ENCODE results near the gene ARL15.

ARL15 gene

GRCh38 chr5:54309276-54309675 is 1.1 kb downstream of the ARL15 start:
- peak overlapping the region; percentile 82 for H3K9ac ChIP-seq (ENCODE audit: low read depth, low read length, poor library complexity, severe bottlenecking)
- H4K20me1 ChIP-seq (ENCODE audit: insufficient read depth, low read length, poor library complexity, severe bottlenecking): peaks cover 11% of the 10 kb centered on the region
- peak overlapping the region; percentile 86; the same call in 1 of the 2 replicates for H2AFZ ChIP-seq (ENCODE audit: low read length)
- no peaks in the 10 kb centered on the region for H3K9me2 ChIP-seq (replicated peaks; ENCODE audit: low read depth, low read length)
- H3K9me3 ChIP-seq (ENCODE audit: insufficient read depth, low read depth, low read length): no peaks in the 10 kb centered on the region
- H3K36me3 ChIP-seq (ENCODE audit: insufficient read depth, low read length): no peaks in the 10 kb centered on the region
- no peaks in the 10 kb centered on the region for H3K27me3 ChIP-seq (ENCODE audit: insufficient read depth, low read length, poor library complexity, severe bottlenecking)
- TF ChIP-seq, protein P1, sequence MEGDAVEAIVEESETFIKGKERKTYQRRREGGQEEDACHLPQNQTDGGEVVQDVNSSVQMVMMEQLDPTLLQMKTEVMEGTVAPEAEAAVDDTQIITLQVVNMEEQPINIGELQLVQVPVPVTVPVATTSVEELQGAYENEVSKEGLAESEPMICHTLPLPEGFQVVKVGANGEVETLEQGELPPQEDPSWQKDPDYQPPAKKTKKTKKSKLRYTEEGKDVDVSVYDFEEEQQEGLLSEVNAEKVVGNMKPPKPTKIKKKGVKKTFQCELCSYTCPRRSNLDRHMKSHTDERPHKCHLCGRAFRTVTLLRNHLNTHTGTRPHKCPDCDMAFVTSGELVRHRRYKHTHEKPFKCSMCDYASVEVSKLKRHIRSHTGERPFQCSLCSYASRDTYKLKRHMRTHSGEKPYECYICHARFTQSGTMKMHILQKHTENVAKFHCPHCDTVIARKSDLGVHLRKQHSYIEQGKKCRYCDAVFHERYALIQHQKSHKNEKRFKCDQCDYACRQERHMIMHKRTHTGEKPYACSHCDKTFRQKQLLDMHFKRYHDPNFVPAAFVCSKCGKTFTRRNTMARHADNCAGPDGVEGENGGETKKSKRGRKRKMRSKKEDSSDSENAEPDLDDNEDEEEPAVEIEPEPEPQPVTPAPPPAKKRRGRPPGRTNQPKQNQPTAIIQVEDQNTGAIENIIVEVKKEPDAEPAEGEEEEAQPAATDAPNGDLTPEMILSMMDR (conservative IDR thresholded peaks at IDR 0.05; ENCODE audit: low read length): no peak
- no peak for TF ChIP-seq EZH2phosphoT487 (IDR thresholded peaks at IDR 0.05; ENCODE audit: borderline replicate concordance)
- H3K4me2 ChIP-seq (ENCODE audit: low read depth, low read length, poor library complexity, severe bottlenecking): peak overlapping the region; percentile 95
- H3K4me1 ChIP-seq (ENCODE audit: insufficient read depth, low read length, poor library complexity, severe bottlenecking): peaks cover 39% of the 10 kb centered on the region
- H3K4me3 ChIP-seq (ENCODE audit: low read length, poor library complexity, severe bottlenecking): peak overlapping the region; percentile 90
- H3F3A ChIP-seq (ENCODE audit: low read depth): no peaks in the 10 kb centered on the region
- H3K79me2 ChIP-seq (ENCODE audit: insufficient read depth, low read length): peaks cover 49% of the 10 kb centered on the region

- peak overlapping the region; percentile 95 for H3K4me2 ChIP-seq (ENCODE audit: low read depth, low read length, poor library complexity, severe bottlenecking)
- H3F3A ChIP-seq (ENCODE audit: low read depth): no peaks in the 10 kb centered on the region
- H2AFZ ChIP-seq (ENCODE audit: low read length): no peak overlapping the region
- no peaks in the 10 kb centered on the region for H3K9me2 ChIP-seq (replicated peaks; ENCODE audit: low read depth, low read length)
- H3K79me2 ChIP-seq (ENCODE audit: insufficient read depth, low read length): peaks cover 65% of the 10 kb centered on the region
- H3K4me3 ChIP-seq (ENCODE audit: low read length, poor library complexity, severe bottlenecking): peak overlapping the region; percentile 90
- peaks cover 11% of the 10 kb centered on the region for H4K20me1 ChIP-seq (ENCODE audit: insufficient read depth, low read length, poor library complexity, severe bottlenecking)
- H3K27me3 ChIP-seq (ENCODE audit: insufficient read depth, low read length, poor library complexity, severe bottlenecking): no peaks in the 10 kb centered on the region
- TF ChIP-seq EZH2phosphoT487 (IDR thresholded peaks at IDR 0.05; ENCODE audit: borderline replicate concordance): no peak
- TF ChIP-seq, protein P1 (conservative IDR thresholded peaks at IDR 0.05; ENCODE audit: low read length): no peak
- no peaks in the 10 kb centered on the region for H3K36me3 ChIP-seq (ENCODE audit: insufficient read depth, low read length)
- no peaks in the 10 kb centered on the region for H3K9me3 ChIP-seq (ENCODE audit: insufficient read depth, low read depth, low read length)
- peak overlapping the region; percentile 4 for H3K9ac ChIP-seq (ENCODE audit: low read depth, low read length, poor library complexity, severe bottlenecking)
- peaks cover 51% of the 10 kb centered on the region for H3K4me1 ChIP-seq (ENCODE audit: insufficient read depth, low read length, poor library complexity, severe bottlenecking)
Observed at GRCh38 chr5:54307583-54307982, 2.8 kb downstream of the ARL15 start.

GRCh38 chr5:54306893-54307292 is 3.5 kb downstream of the ARL15 start:
- no peak overlapping the region for H3K9ac ChIP-seq (ENCODE audit: low read depth, low read length, poor library complexity, severe bottlenecking)
- no peaks in the 10 kb centered on the region for H3F3A ChIP-seq (ENCODE audit: low read depth)
- peaks cover 11% of the 10 kb centered on the region for H4K20me1 ChIP-seq (ENCODE audit: insufficient read depth, low read length, poor library complexity, severe bottlenecking)
- H3K9me2 ChIP-seq (replicated peaks; ENCODE audit: low read depth, low read length): no peaks in the 10 kb centered on the region
- H3K79me2 ChIP-seq (ENCODE audit: insufficient read depth, low read length): peaks cover 66% of the 10 kb centered on the region
- no peaks in the 10 kb centered on the region for H3K27me3 ChIP-seq (ENCODE audit: insufficient read depth, low read length, poor library complexity, severe bottlenecking)
- H2AFZ ChIP-seq (ENCODE audit: low read length): no peak overlapping the region
- no peaks in the 10 kb centered on the region for H3K36me3 ChIP-seq (ENCODE audit: insufficient read depth, low read length)
- no peak for TF ChIP-seq EZH2phosphoT487 (IDR thresholded peaks at IDR 0.05; ENCODE audit: borderline replicate concordance)
- TF ChIP-seq, protein P1 (conservative IDR thresholded peaks at IDR 0.05; ENCODE audit: low read length): no peak
- H3K4me2 ChIP-seq (ENCODE audit: low read depth, low read length, poor library complexity, severe bottlenecking): peak overlapping the region; percentile 95
- peaks cover 57% of the 10 kb centered on the region for H3K4me1 ChIP-seq (ENCODE audit: insufficient read depth, low read length, poor library complexity, severe bottlenecking)
- H3K4me3 ChIP-seq (ENCODE audit: low read length, poor library complexity, severe bottlenecking): peak overlapping the region; percentile 28
- H3K9me3 ChIP-seq (ENCODE audit: insufficient read depth, low read depth, low read length): no peaks in the 10 kb centered on the region

Data from Loucy (cell line).